Activated naive CD4-positive, alpha-beta T cell treated with anti-CD3 and anti-CD28 coated beads for 36 hours (primary cell): ENCODE measurements around the gene B4GALNT2. TPM values are rescaled to one million over a fixed set of nuclear protein-coding genes. Genes with fewer than 3 reads are reported as not detected.
"Not testable (repeated sequence)": the region's sequence is repeated elsewhere in the genome, so short reads cannot be mapped to it uniquely, and the experiment has no call there.

ENCODE experiments used
- CTCF ChIA-PET: fragments of 350-600 bp; sonication (Branson Sonifier 250); formaldehyde crosslinking; loops from one replicate; lab custom pipeline; 2021; ENCODE audit warnings: antibody characterized with exemption; lab: Charles Lee
- DNase-seq: peaks from one replicate; pipeline ENCODE4 v3.0.0-alpha.2; 2020
- H3K27ac Mint-ChIP-seq: one replicate; pipeline ENCODE4 v1.8.0; 2021; ENCODE audit warnings: mild to moderate bottlenecking, mixed read lengths
- H3K27me3 Mint-ChIP-seq: one replicate; pipeline ENCODE4 v1.8.0; 2021; ENCODE audit warnings: low read depth, mixed read lengths
- H3K36me3 Mint-ChIP-seq: one replicate; pipeline ENCODE4 v1.8.0; 2021; ENCODE audit warnings: low read depth, mixed read lengths
- H3K4me1 Mint-ChIP-seq: one replicate; pipeline ENCODE4 v1.8.0; 2021; ENCODE audit warnings: low read depth, mixed read lengths
- H3K4me3 Mint-ChIP-seq: one replicate; pipeline ENCODE4 v1.8.0; 2021; ENCODE audit warnings: mild to moderate bottlenecking, moderate library complexity, mixed read lengths
- H3K9me3 Mint-ChIP-seq: one replicate; pipeline ENCODE4 v1.8.0; 2021; ENCODE audit warnings: mixed read lengths
- intact Hi-C: fragments of 100-400 bp; cut with micrococcal nuclease; formaldehyde crosslinking; loops from one replicate; pipeline ENCODE4 v1.15.1; 2023
- total RNA-seq, 2 experiments: library from RNA; stranded (reverse); gene quantifications; one replicate each; pipeline ENCODE4 v1.2.3, GENCODE V29; 2021

Gene B4GALNT2
- total RNA-seq, 2 experiments from 2014 or later, result 0.02 TPM; not detected in 1

DNA sequence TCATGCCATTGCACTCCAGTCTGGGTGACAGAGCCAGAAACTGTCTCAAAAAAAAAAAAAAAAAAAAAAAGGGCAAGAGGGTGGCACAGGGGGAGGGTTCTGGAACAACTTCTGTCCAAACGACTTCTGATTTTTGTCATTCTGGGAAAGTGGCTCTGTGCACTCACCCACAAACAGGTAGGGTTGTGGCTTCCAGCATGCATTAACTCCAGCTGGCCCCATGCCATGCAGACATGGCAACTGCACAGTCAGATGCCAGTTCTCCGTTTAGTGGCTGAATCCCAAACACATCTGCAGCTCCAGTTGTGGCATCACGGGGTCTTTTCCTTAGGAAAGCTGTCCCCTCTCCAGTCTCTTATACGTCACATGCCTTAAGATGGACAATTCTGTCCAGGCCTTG is 30.3 kb downstream of the B4GALNT2 start:
- intact Hi-C loops, result loop anchor here (5.0 kb wide), 1 partner anchor 124 kb away; no protein-coding TSS in a partner anchor
- no peaks in the 10 kb centered on the region for H3K4me1 Mint-ChIP-seq
- DNase-seq, result no peak
- H3K4me3 Mint-ChIP-seq, result no peak overlapping the region
- peaks cover 9% of the 10 kb centered on the region for H3K27me3 Mint-ChIP-seq
- H3K9me3 Mint-ChIP-seq, result no peaks in the 10 kb centered on the region
- CTCF ChIA-PET, result interaction anchor here (0.6 kb wide), 1 partner anchor 64 kb away, joined by 3 read pairs; no protein-coding TSS in a partner anchor
- H3K27ac Mint-ChIP-seq, result no peak overlapping the region
- no peaks in the 10 kb centered on the region for H3K36me3 Mint-ChIP-seq

DNA sequence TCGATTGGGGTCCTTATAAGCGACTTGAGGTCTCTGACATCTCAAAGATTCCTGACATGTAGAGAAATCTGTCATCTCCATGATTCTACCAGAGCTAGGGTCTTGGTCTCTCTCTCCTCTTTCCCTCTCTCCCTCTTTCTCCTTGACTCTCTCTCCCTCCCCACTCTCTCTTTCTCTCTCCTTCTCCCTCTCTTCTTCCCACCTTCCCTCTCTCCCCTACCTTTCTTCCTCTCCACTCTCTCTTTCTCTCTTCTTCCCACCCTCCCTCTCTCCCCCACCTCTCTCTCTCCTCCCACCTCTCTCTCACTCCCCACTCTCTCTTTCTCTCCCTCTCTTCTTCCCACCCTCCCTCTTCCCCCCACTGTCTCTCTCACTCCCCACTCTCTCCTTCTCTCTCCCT is 32.6 kb downstream of the B4GALNT2 start:
- H3K4me3 Mint-ChIP-seq, result no peak overlapping the region
- no peaks in the 10 kb centered on the region for H3K36me3 Mint-ChIP-seq
- H3K27me3 Mint-ChIP-seq, result peaks cover 18% of the 10 kb centered on the region
- H3K4me1 Mint-ChIP-seq, result no peaks in the 10 kb centered on the region
- no peaks in the 10 kb centered on the region for H3K9me3 Mint-ChIP-seq
- no peak overlapping the region for H3K27ac Mint-ChIP-seq
- CTCF ChIA-PET, result interaction anchor here (1.0 kb wide), 1 partner anchor 14 kb away, joined by 4 read pairs; no protein-coding TSS in a partner anchor
- no peak for DNase-seq
- intact Hi-C loops, result no loop called here

DNA sequence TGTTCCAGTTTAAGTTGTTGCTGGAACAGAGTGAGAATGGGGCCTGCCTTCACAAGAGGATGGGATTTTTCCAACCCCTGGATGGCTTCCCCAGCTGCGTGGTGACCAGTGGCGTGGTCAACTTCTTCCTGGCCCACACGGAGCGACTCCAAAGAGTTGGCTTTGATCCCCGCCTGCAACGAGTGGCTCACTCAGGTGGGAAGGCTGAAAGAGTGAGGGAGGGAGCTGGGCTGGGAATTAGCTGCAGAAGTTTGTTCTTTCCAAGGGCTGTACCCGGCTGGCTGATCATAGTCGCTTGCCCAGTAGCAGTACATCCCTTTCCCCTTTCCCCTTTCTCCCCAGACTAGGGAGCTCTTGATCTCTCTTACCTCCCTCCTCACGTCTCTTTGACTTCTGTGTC is 36.1 kb downstream of the B4GALNT2 start:
- peaks cover 36% of the 10 kb centered on the region for H3K27me3 Mint-ChIP-seq
- CTCF ChIA-PET, result interaction anchor here (1.9 kb wide), 1 partner anchor 11 kb away, joined by 17 read pairs; no protein-coding TSS in a partner anchor
- H3K9me3 Mint-ChIP-seq, result no peaks in the 10 kb centered on the region
- H3K4me1 Mint-ChIP-seq, result no peaks in the 10 kb centered on the region
- H3K27ac Mint-ChIP-seq, result no peak overlapping the region
- no peak overlapping the region for H3K4me3 Mint-ChIP-seq
- intact Hi-C loops, result no loop called here
- no peak for DNase-seq
- H3K36me3 Mint-ChIP-seq, result peaks cover 1% of the 10 kb centered on the region

DNA sequence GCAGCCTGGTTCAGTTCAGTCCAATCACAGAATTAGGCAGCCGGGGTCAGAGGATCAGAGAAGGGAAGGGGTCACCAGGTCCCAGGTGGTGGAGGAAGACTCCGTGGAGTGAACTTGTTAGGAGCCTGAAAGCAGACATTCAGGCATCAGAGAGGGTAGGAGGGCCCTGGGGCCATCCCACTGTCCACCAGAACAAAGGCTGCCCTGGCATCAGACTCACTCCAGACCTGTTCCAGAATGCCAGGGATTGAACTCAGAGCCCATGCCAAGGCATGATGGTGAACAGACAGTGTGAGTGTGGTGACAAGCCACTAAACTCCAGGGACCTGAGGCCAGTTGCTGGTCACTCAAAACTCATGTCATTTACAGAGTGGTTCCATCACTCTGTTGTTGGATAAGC is 37.6 kb downstream of the B4GALNT2 start:
- H3K4me3 Mint-ChIP-seq, result no peak overlapping the region
- intact Hi-C loops, result no loop called here
- peaks cover 1% of the 10 kb centered on the region for H3K36me3 Mint-ChIP-seq
- peaks cover 6% of the 10 kb centered on the region for H3K9me3 Mint-ChIP-seq
- no peak for DNase-seq
- no peak overlapping the region for H3K27ac Mint-ChIP-seq
- peaks cover 41% of the 10 kb centered on the region for H3K27me3 Mint-ChIP-seq
- CTCF ChIA-PET, result no interaction called here
- H3K4me1 Mint-ChIP-seq, result no peaks in the 10 kb centered on the region

DNA sequence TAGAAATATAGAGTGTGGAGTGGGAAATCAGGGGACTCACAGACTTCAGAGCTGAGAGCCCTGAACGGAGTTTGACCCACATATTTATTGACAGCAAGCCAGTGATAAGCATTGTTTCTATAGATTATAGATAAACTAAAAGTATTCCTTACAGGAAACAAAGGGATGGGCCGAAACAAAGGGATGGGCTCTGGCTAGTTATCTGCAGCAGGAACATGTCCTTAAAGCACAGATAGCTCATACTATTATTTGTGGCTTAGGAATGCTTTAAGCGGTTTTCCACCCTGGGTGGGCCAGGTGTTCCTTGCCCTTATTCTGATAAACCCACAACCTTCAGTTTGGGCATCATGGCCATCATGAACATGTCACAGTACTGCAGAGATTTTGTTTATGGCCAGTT is 38.1 kb downstream of the B4GALNT2 start:
- H3K36me3 Mint-ChIP-seq, H3K4me1 Mint-ChIP-seq, H3K27ac Mint-ChIP-seq, H3K4me3 Mint-ChIP-seq, H3K9me3 Mint-ChIP-seq, DNase-seq, intact Hi-C loops: not testable (repeated sequence)
- peaks cover 41% of the 10 kb centered on the region for H3K27me3 Mint-ChIP-seq
- CTCF ChIA-PET, result interaction anchor here (1.0 to 1.5 kb wide), 2 partner anchors 9 to 34 kb away, joined by 3 to 6 read pairs; no protein-coding TSS in a partner anchor

DNA sequence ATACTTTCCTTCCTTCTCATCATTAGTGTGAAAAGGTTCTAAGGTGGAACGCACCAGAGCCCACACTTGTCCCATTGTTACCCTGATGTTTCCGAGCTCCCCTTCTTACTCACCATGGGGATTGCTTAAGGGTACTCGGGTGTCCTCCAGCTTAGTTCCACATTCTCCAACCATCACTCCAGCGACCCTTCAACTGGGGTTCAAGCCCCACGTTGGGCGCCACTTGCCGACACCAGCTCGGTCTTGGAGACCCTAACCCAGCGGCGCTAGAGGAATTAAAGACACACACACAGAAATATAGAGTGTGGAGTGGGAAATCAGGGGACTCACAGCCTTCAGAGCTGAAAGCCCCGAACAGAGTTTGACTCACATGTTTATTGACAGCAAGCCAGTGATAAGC is 43.4 kb downstream of the B4GALNT2 start:
- Mint-ChIP-seq H3K27me3 (peaks cover 17% of the 10 kb centered on the region), H3K9me3 (peaks cover 17% of the 10 kb centered on the region)
- intact Hi-C loops, DNase-seq, H3K36me3 Mint-ChIP-seq, H3K4me1 Mint-ChIP-seq, H3K4me3 Mint-ChIP-seq, H3K27ac Mint-ChIP-seq: not testable (repeated sequence)
- CTCF ChIA-PET, result interaction anchor here (0.7 to 1.2 kb wide), 2 partner anchors 51 to 115 kb away, joined by 3 to 4 read pairs; no protein-coding TSS in a partner anchor

DNA sequence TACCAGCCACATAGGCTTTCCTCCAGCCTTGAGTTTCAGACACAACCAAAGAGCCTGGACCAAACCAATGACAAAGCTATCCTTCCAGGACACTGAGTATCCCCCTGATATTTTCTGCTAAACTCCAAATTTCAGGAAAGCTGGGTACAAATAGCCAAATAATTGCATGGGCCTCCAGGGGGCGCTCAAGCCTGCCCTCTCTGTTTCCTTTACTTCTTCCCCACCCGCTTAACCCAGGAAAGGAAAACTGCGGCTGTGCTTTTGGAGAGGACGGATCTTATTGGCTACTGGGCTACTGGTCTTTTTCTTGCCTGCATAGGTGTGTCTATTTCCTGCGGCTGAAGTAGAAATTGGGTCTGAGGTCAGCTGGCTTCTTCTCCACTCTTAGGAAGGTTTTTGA is 47.7 kb downstream of the B4GALNT2 start:
- DNase-seq, result peak; percentile 77
- peaks cover 17% of the 10 kb centered on the region for H3K9me3 Mint-ChIP-seq
- CTCF ChIA-PET, result interaction anchor here (0.7 to 6.8 kb wide), 21 partner anchors 9 to 1891 kb away, joined by 3 to 117 read pairs (median 5); partner anchors contain the start of genes ABI3, GNGT2 and PHOSPHO1
- H3K27me3 Mint-ChIP-seq, result peaks cover under 1% of the 10 kb centered on the region
- H3K4me1 Mint-ChIP-seq, result no peaks in the 10 kb centered on the region
- peaks cover 2% of the 10 kb centered on the region for H3K36me3 Mint-ChIP-seq
- intact Hi-C loops, result loop anchor here (1.0 kb wide), 4 partner anchors 47 to 215 kb away; no protein-coding TSS in a partner anchor
- H3K4me3 Mint-ChIP-seq, result no peak overlapping the region
- H3K27ac Mint-ChIP-seq, result no peak overlapping the region

DNA sequence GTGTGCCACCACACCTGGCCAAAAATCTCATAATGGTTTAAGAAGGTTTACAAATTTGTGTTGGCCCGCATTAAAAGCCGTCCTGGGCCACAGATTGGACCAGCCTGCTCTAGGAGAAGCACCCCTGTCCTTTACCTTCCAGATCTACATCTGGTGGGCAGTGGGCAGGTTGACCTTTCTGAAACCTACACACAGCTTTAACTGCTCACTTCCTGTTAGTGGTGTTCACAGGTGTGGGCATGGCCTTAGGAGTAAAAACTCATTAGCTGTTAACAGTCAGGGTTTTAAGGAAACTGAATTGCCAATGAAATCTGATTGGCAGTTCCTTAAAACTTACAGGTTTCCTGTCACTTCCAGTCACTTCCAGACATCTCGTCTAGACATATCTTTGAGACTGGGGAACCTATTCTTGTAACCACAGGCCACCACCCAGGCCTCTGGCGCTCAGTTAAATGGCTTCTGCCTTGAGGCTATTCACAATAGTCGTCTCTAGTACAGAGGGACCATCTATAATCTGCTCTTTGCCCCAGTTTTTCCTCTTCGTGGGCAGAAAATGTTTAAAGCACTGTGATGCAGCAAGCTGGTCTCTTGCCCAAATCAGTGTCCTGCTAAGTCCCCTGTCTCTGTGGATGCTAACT is 48.5 kb downstream of the B4GALNT2 start:
- Mint-ChIP-seq H3K27ac (no peak overlapping the region), H3K27me3 (no peaks in the 10 kb centered on the region), H3K4me1 (no peaks in the 10 kb centered on the region), H3K4me3 (no peak overlapping the region), H3K36me3 (peaks cover 1% of the 10 kb centered on the region), H3K9me3 (peaks cover 13% of the 10 kb centered on the region)
- no peak for DNase-seq
- CTCF ChIA-PET, result interaction anchor here (0.6 to 6.8 kb wide), 19 partner anchors 10 to 1892 kb away, joined by 3 to 117 read pairs (median 5); partner anchors contain the start of gene PHOSPHO1
- intact Hi-C loops, result loop anchor here (1.0 kb wide), 4 partner anchors 46 to 214 kb away; no protein-coding TSS in a partner anchor

DNA sequence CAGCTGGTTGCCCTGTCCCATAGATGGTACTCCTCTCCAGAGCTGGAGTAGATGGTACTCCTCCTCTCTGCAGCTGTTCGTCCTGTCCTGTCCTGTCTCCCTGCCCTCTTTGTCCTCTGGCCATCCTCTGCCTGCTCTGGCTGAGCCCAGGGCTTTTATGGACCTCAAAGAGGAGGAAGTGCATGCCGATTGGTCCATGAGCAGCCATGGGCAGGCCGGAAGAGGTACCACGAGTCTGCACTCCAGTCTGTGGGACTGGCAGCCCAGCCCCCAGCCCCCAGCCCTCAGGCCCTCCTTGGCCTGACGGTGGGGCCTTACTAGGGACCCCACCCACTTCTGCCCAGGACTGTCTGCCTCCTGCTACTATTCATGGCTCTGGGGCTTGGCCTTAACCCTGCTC is 50.8 kb downstream of the B4GALNT2 start:
- intact Hi-C loops, result no loop called here
- CTCF ChIA-PET, result interaction anchor here (0.6 to 6.8 kb wide), 3 partner anchors 44 to 138 kb away, joined by 3 to 117 read pairs (median 3); partner anchors contain the start of gene PHOSPHO1

DNA sequence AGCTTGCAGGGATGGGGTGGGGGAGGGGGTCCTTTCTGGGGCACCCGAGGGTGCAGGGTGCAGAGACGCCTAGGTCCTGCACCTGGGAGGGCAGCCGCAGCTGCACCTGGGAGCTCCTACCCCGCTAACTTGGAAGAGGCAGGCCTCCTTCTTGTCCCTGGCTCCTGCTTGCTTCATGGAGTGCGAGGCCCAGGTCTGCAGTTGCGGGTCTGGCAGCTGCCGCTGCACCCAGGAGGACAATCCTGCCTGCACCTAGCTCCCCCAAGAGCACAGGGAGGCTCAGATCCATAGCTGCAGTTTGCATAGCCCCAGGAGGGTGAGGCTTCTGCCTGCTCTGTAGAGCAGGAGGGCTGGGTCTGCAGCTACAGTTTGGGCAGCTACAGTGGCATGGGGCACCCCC is 51.2 kb downstream of the B4GALNT2 start:
- intact Hi-C loops, result no loop called here
- H3K9me3 Mint-ChIP-seq, result peaks cover 11% of the 10 kb centered on the region
- no peak for DNase-seq
- CTCF ChIA-PET, result interaction anchor here (0.9 to 6.8 kb wide), 2 partner anchors 44 to 139 kb away, joined by 3 to 117 read pairs; partner anchors contain the start of gene PHOSPHO1
- peaks cover 1% of the 10 kb centered on the region for H3K36me3 Mint-ChIP-seq
- H3K27me3 Mint-ChIP-seq, result no peaks in the 10 kb centered on the region
- H3K4me1 Mint-ChIP-seq, result no peaks in the 10 kb centered on the region
- H3K27ac Mint-ChIP-seq, result no peak overlapping the region
- H3K4me3 Mint-ChIP-seq, result no peak overlapping the region

More for the DNA sequence above, 50.8 kb downstream of the B4GALNT2 start:
- peaks cover 1% of the 10 kb centered on the region for H3K36me3 Mint-ChIP-seq
- H3K27ac Mint-ChIP-seq, result no peak overlapping the region
- H3K4me3 Mint-ChIP-seq, result no peak overlapping the region
- no peaks in the 10 kb centered on the region for H3K27me3 Mint-ChIP-seq
- no peaks in the 10 kb centered on the region for H3K4me1 Mint-ChIP-seq
- H3K9me3 Mint-ChIP-seq, result peaks cover 11% of the 10 kb centered on the region
- no peak for DNase-seq

DNA sequence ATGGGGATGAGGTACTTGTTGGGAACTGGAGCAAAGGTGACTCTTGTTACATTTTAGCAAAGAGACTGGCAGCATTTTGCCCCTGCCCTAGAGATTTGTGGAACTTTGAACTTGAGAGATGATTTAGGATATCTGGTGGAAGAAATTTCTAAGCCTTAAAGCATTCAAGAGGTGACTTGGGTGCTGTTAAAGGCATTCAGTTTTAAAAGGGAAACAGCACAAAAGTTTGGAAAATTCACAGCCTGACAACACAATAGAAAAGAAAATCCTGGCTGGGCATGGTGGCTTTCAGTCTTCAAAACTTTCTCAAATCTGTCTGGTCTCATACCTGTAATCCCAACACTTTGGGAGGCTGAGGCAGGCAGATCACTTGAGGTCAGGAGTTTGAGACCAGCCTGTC is 52.0 kb downstream of the B4GALNT2 start:
- intact Hi-C loops, H3K27me3 Mint-ChIP-seq, H3K4me1 Mint-ChIP-seq, H3K27ac Mint-ChIP-seq, H3K4me3 Mint-ChIP-seq, DNase-seq, H3K36me3 Mint-ChIP-seq: not testable (repeated sequence)
- H3K9me3 Mint-ChIP-seq, result peaks cover 11% of the 10 kb centered on the region
- CTCF ChIA-PET, result interaction anchor here (3.0 to 6.8 kb wide), 2 partner anchors 42 to 43 kb away, joined by 19 to 117 read pairs; partner anchors contain the start of gene PHOSPHO1

DNA sequence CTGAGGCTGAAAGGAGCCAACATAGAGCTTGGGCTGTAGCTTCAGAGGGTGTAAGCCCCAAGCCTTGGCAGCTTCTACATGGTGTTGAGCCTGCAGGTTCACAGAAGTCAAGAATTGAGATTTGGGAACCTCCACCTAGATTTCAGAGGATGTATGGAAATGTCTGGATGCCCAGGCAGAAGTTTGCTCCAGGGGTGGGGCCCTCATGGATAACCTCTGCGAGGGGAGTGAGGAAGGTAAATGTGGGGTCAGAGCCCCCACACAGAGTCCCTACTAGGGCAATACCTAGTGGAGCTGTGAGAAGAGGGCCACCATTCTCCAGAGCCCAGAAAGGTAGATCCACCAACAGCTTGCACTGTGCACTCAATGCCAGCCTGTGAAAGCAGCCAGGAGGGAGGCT is 52.8 kb downstream of the B4GALNT2 start:
- H3K27me3 Mint-ChIP-seq, H3K36me3 Mint-ChIP-seq, intact Hi-C loops, DNase-seq, H3K4me3 Mint-ChIP-seq, H3K4me1 Mint-ChIP-seq, H3K27ac Mint-ChIP-seq: not testable (repeated sequence)
- peaks cover 11% of the 10 kb centered on the region for H3K9me3 Mint-ChIP-seq
- CTCF ChIA-PET, result interaction anchor here (1.0 to 3.0 kb wide), 3 partner anchors 24 to 42 kb away, joined by 3 to 19 read pairs (median 4); no protein-coding TSS in a partner anchor
